Cardiac muscle cell (in vitro differentiated cells and primary cell): Measurements from ENCODE around the gene CZIB. TPM values are rescaled to one million over a fixed set of nuclear protein-coding genes. Genes with fewer than 3 reads are reported as not detected.

Experiments
- DNase-seq, 2 donors: peaks; one replicate each; pipeline versions ENCODE4 v3.0.0 to v3.0.0-alpha.2; 2010 to 2017; ENCODE audit warnings: low read depth in 1 of 2, low spot score in 1 of 2
- H3K27ac ChIP-seq: fragments of 200-600 bp; sonication (generic); 2 replicates; pipeline ENCODE4 v1.5.1; 2016
- H3K27me3 ChIP-seq: fragments of 200-600 bp; sonication (generic); 2 replicates; pipeline ENCODE4 v1.6.0; 2016; ENCODE audit warnings: control low read depth
- H3K36me3 ChIP-seq: fragments of 200-600 bp; sonication (generic); 2 replicates; pipeline ENCODE4 v1.5.1; 2016; ENCODE audit warnings: control low read depth
- H3K4me1 ChIP-seq: fragments of 200-600 bp; sonication (generic); 2 replicates; pipeline ENCODE4 v1.8.1; 2017; ENCODE audit warnings: low read depth, mild to moderate bottlenecking, mixed run types
- H3K4me3 ChIP-seq: fragments of 200-600 bp; sonication (generic); 2 replicates; pipeline ENCODE4 v1.5.1; 2016; ENCODE audit warnings: mild to moderate bottlenecking
- H3K9me3 ChIP-seq: fragments of 200-600 bp; sonication (generic); 2 replicates; pipeline ENCODE4 v1.5.1; 2017; ENCODE audit warnings: low read depth, mild to moderate bottlenecking, control low read depth
- polyA plus RNA-seq: library from polyadenylated mRNA; unstranded; fragments of >200 nt; fragmentation: Nextera tagmentation; extraction: Ambion mirVana; gene quantifications from 2 replicates; pipeline ENCODE4 v1.2.1, GENCODE V29; 2016
- total RNA-seq: library from RNA; depleted of rRNA; stranded (reverse); fragments of >200 nt; gene quantifications from 2 replicates; pipeline ENCODE4 v1.2.3, GENCODE V29; 2016
- TF ChIP-seq, protein P1 (sequence below): IDR thresholded peaks from 2 replicates; pipeline ENCODE4 v1.5.1; 2012; ENCODE audit warnings: low read depth, mild to moderate bottlenecking, low read length

Gene CZIB
- 49.7 and 62.2 TPM in 2 replicates for total RNA-seq
- 83.7 and 94.4 TPM in 2 replicates for polyA plus RNA-seq

DNA sequence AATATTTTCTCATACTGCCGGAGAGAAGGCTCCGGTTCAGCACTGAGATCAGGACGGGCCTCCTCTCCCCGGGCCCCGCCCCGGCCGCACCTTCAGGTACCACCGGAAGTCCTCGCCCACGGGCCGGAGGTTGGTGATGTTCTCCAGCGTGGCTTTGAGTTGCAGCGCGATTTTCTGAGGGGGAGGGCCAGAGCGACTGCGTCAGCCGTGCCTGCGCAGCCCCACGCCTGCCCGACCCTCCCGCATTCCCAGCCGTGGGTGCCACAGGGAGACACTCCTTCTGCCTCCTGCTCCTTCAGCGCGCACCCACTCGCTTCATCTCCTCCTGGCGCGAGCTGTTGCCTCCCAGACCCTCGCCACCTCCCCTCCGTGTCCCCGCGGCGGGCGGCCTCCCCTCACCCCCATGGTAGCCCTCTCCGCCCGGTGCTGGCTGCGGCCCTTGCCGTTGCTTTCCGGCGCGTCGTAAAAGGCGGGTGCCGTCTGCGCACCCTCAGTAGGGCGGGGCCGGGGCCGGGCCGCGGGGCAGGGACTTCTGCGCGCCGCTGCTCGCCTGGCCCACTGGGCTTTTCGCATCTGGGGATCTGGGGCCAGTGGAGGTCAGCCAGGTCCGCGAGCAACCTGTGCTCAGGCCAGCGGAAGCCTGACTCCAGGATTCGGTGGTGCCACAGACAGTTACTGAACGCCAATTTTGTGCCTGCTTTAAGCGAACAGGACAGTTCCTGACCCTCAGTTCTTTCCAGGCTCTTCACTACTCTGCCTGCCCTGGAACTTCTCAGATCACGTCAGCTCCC is at the start of gene CZIB:
Gene CZIB (minus strand): TSS at position 464 of the 791 bp plus-strand sequence. CDS start 59 bp downstream, at position 405.
- Histone ChIP-seq H3K4me1 (peaks cover 12% of the 10 kb centered on the region), H3K27ac (peak within 1 kb of the TSS; percentile 95), H3K27me3 (no peaks in the 10 kb centered on the region), H3K4me3 (peak within 1 kb of the TSS; percentile 80), H3K36me3 (no peaks in the 10 kb centered on the region), H3K9me3 (no peaks in the 10 kb centered on the region)
- DNase-seq: peak; percentile 92 to 94
- TF ChIP-seq, protein P1, sequence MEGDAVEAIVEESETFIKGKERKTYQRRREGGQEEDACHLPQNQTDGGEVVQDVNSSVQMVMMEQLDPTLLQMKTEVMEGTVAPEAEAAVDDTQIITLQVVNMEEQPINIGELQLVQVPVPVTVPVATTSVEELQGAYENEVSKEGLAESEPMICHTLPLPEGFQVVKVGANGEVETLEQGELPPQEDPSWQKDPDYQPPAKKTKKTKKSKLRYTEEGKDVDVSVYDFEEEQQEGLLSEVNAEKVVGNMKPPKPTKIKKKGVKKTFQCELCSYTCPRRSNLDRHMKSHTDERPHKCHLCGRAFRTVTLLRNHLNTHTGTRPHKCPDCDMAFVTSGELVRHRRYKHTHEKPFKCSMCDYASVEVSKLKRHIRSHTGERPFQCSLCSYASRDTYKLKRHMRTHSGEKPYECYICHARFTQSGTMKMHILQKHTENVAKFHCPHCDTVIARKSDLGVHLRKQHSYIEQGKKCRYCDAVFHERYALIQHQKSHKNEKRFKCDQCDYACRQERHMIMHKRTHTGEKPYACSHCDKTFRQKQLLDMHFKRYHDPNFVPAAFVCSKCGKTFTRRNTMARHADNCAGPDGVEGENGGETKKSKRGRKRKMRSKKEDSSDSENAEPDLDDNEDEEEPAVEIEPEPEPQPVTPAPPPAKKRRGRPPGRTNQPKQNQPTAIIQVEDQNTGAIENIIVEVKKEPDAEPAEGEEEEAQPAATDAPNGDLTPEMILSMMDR: no peak

DNA sequence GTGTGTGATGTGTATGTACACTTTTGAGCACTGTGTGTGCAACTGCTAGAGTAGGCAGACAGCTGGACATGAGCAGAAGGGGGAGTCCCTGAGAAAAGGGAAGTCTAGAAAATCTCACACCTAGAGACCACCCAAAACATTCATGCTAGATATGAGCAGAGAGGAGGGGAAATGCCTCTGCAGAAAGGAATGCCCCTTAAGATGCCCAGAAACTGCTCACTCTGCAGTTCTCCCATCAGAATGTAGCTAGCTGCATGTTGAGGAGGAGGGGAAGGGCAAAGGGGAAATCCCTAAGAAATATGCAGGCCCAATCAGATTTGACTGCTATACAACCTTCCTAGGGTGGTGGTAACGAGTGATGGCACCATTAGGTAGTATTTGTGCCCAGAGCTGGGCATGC is 49.7 kb upstream of the CZIB start:
- Histone ChIP-seq H3K27me3 (no peaks in the 10 kb centered on the region), H3K4me1 (no peaks in the 10 kb centered on the region), H3K9me3 (no peaks in the 10 kb centered on the region), H3K4me3 (no peak overlapping the region), H3K36me3 (no peaks in the 10 kb centered on the region), H3K27ac (no peak overlapping the region)
- no peak for DNase-seq
- TF ChIP-seq, protein P1: no peak

DNA sequence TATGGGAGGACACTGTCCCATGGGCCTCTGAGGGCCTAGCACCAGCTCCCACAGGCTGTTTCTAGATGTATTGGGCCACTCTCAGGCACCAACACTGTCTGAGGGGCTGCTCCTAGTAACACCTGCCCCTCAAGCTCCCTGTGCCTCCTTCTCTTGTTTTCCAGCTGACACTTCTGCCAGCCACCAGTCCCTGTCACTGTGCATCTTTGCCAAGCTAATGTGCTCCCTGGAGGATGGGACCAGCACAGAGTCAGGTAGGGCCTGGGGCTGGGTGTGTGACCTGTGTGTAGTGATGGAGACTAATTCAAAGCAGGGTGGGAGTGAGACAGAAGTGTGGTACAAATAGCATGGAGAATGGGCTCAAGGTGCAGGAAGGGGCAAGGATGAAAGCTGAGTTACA is 47.3 kb upstream of the CZIB start:
- no peak for DNase-seq
- no peak overlapping the region for H3K27ac ChIP-seq
- no peak overlapping the region for H3K4me3 ChIP-seq
- no peaks in the 10 kb centered on the region for H3K27me3 ChIP-seq
- TF ChIP-seq, protein P1: no peak
- H3K4me1 ChIP-seq: no peaks in the 10 kb centered on the region
- no peaks in the 10 kb centered on the region for H3K36me3 ChIP-seq
- no peaks in the 10 kb centered on the region for H3K9me3 ChIP-seq

DNA sequence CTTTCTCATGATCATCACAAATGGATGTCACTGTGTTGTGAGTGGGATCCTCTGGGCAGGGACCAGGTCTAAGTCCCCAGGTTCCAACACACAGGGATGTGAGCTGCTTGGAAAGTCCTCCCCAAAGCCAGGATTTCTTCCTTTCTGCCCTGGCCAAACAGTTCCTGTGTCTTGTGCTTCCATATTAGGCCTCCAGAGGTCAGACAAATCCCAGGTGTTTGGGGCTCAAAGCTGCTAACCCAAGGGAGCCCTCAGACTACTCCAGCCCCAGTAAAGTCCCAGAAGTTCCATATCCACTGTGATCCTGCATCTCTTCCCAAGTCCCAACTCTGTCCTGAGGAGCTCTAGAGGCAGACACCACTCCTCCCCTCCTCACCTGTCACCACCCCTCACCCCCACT is 45.6 kb upstream of the CZIB start:
- Histone ChIP-seq H3K9me3 (no peaks in the 10 kb centered on the region), H3K4me3 (no peak overlapping the region), H3K4me1 (no peaks in the 10 kb centered on the region), H3K36me3 (no peaks in the 10 kb centered on the region), H3K27ac (no peak overlapping the region), H3K27me3 (no peaks in the 10 kb centered on the region)
- DNase-seq: peak in 1 of 2 donors; percentile 15
- TF ChIP-seq, protein P1: peak; percentile 19

DNA sequence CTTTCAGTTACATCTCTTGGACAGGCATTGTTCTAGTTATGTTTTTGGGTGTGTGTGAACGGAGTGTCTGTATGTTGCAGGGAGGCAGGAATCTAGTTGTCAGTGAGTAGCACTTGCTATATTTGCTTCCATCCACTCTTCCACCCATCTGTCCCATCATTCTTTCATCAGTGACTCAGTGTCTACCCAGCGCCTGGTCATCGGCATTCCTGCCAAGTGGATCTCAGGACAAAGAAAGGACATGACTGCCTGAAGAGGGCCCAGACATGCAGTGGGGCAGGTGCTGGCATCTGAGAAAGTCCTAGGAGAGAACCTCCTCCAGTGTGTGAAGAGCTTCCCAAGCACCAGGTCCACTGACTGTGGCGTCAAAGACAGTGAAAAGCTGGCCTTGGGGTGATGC is 45.1 kb upstream of the CZIB start:
- Histone ChIP-seq H3K36me3 (no peaks in the 10 kb centered on the region), H3K4me1 (no peaks in the 10 kb centered on the region), H3K9me3 (no peaks in the 10 kb centered on the region), H3K27me3 (no peaks in the 10 kb centered on the region), H3K27ac (no peak overlapping the region), H3K4me3 (no peak overlapping the region)
- DNase-seq: no peak
- TF ChIP-seq, protein P1: no peak
